Activated CD8-positive, alpha-beta T cell treated with anti-CD3 and anti-CD28 coated beads, Interleukin-2, amount 10 ng/mL, durations not matched to agents 7 days and 5 days (primary cell): ENCODE results near the gene KIAA1217. TPM values are rescaled to one million over a fixed set of nuclear protein-coding genes. Genes with fewer than 3 reads are reported as not detected.

Experiments
- ATAC-seq: fragments of 150-1000 bp; cut with Tn5 transposase; one replicate; pipeline ENCODE4 v1.10.0; 2021; ENCODE audit warnings: moderate library complexity
- CTCF ChIA-PET: fragments of 350-600 bp; sonication (Branson Sonifier 250); formaldehyde crosslinking; loops from one replicate; lab custom pipeline; 2021; ENCODE audit warnings: antibody characterized with exemption; lab: Charles Lee
- POLR2A ChIA-PET: fragments of 350-600 bp; sonication (Branson Sonifier 250); formaldehyde crosslinking; loops from one replicate; lab custom pipeline; 2021; ENCODE audit warnings: antibody characterized with exemption; lab: Charles Lee
- DNase-seq: peaks from one replicate; pipeline ENCODE4 v3.0.0-alpha.2; 2020
- H3K27ac Mint-ChIP-seq: one replicate; pipeline ENCODE4 v1.8.0; 2021; ENCODE audit warnings: mild to moderate bottlenecking, mixed read lengths
- H3K27me3 Mint-ChIP-seq: one replicate; pipeline ENCODE4 v1.8.0; 2021; ENCODE audit warnings: low read depth, mixed read lengths
- H3K36me3 Mint-ChIP-seq: one replicate; pipeline ENCODE4 v1.8.0; 2021; ENCODE audit warnings: low read depth, mixed read lengths
- H3K4me1 Mint-ChIP-seq: one replicate; pipeline ENCODE4 v1.8.0; 2021; ENCODE audit warnings: low read depth, mixed read lengths
- H3K4me3 Mint-ChIP-seq: one replicate; pipeline ENCODE4 v1.8.0; 2021; ENCODE audit warnings: mild to moderate bottlenecking, mixed read lengths
- H3K9me3 Mint-ChIP-seq: one replicate; pipeline ENCODE4 v1.8.0; 2022; ENCODE audit warnings: mixed read lengths; ENCODE audit not compliant: insufficient read depth
- total RNA-seq, 2 experiments: library from RNA; stranded (reverse); gene quantifications; one replicate each; pipeline ENCODE4 v1.2.3, GENCODE V29; 2021

The KIAA1217 gene
- total RNA-seq, 2 experiments from 2014 or later, result not detected

DNA sequence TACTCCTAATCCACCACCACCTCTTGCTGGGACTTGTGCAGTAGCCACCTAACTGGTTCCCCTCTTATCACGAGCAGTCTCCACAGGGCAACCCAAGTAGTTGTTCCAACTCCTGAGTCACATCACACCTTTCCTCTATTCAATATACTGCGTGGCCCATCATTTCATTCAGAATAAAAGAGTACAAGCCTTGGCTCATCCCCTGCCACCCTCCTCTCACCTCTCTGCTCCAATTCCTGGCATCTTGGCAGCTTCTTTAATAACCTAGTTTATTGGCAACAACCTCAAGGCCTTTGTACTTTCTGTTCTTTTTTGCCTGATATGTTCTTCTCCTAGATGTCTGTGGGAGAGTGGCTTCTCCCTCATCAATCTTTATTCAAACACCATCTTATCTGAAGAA, 199.4 kb downstream of the KIAA1217 start:
- DNase-seq (no peak), ATAC-seq (no peak)
- Mint-ChIP-seq H3K4me3 (no peak overlapping the region), H3K36me3 (no peaks in the 10 kb centered on the region), H3K4me1 (no peaks in the 10 kb centered on the region), H3K27ac (no peak overlapping the region), H3K9me3 (no peaks in the 10 kb centered on the region), H3K27me3 (no peaks in the 10 kb centered on the region)
- POLR2A ChIA-PET, result no interaction called here
- CTCF ChIA-PET, result no interaction called here

DNA sequence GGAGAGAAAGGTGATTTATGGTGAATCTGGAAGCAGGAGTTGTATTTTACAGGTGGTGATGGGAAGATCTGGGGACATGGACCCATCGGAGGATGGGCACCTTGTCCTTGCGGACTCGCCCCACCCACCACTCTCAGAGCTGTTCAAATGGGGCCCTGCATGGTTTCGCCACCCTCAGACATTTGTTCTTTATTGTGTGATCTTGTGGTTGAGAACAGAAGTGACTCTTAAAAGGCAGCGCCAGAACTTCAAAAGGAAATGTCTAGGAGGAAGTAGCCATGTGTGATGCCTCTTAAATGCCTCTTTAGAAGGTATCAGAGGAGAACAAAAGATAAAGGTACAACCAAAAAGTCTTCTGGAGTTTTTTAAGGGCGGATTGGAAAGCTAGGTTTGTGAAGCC, 205.7 kb downstream of the KIAA1217 start:
- ATAC-seq, result no peak
- H3K4me1 Mint-ChIP-seq, result no peaks in the 10 kb centered on the region
- H3K9me3 Mint-ChIP-seq, result no peaks in the 10 kb centered on the region
- peaks cover 2% of the 10 kb centered on the region for H3K27me3 Mint-ChIP-seq
- H3K36me3 Mint-ChIP-seq, result no peaks in the 10 kb centered on the region
- H3K4me3 Mint-ChIP-seq, result no peak overlapping the region
- ChIA-PET CTCF (no interaction called here), POLR2A (no interaction called here)
- no peak overlapping the region for H3K27ac Mint-ChIP-seq
- no peak for DNase-seq

DNA sequence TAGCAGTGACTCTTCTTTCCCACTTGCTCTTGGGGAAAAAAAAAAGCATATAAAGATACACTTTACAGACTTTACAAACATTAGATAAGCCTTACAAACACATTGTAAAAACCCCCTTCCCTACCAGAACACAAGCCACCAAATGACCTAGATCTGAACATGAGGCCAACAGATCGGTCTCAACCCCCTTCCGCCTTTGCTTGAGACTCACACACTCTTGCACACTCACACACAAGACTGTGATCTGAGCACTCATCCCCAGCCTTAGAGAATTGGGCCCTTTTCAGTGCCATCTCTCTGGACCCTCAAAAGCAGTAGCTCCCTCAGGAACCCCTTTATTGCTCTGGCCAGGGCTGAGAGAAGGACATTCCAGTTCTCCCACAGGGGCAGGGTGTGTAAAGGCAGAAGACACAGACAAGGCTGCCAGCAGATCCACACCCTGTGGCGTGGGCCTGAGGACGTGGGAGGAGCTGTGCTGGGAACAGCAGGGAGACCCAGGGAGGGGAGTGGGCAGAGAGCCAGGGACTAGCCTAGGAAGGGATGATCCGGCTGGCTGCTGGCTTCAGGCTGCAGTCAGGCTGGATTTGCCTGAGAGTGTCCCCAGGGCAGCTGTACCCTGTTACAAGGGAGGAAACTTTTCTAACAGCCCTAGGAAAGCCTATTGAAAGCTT, 206.7 kb downstream of the KIAA1217 start:
- no peak overlapping the region for H3K4me3 Mint-ChIP-seq
- ATAC-seq (no peak), DNase-seq (no peak)
- no peak overlapping the region for H3K27ac Mint-ChIP-seq
- ChIA-PET POLR2A (no interaction called here), CTCF (no interaction called here)
- peaks cover 2% of the 10 kb centered on the region for H3K27me3 Mint-ChIP-seq
- no peaks in the 10 kb centered on the region for H3K36me3 Mint-ChIP-seq
- no peaks in the 10 kb centered on the region for H3K4me1 Mint-ChIP-seq
- H3K9me3 Mint-ChIP-seq, result no peaks in the 10 kb centered on the region

- ChIA-PET CTCF (no interaction called here), POLR2A (no interaction called here)
- H3K4me3 Mint-ChIP-seq, result no peak overlapping the region
These were observed 207.3 kb downstream of the KIAA1217 start for GRCh38 chr10:24416248-24416647.

DNA sequence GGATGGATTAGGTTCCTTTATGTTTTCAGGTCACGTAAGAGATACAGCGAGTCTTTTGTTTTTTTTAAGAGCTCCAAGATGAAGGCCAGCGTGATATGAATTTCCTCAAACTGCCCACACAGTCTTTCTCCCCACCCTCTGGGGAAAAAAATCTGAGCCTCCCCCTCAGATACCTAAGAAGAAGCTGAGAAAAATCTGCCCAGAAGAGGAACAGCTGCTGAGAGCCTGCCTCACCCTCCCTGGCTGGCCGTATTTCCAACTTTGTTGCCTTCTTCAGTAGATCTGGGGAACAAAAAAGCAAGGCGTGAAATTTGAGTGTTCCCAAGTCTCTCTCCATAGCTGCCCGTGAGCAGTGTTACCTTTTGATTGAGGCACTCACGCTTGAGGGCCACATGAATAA, 208.1 kb downstream of the KIAA1217 start:
- ChIA-PET POLR2A (no interaction called here), CTCF (no interaction called here)
- ATAC-seq, result no peak
- no peaks in the 10 kb centered on the region for H3K4me1 Mint-ChIP-seq
- H3K27me3 Mint-ChIP-seq, result peaks cover 2% of the 10 kb centered on the region
- no peak overlapping the region for H3K27ac Mint-ChIP-seq
- no peak overlapping the region for H3K4me3 Mint-ChIP-seq
- no peaks in the 10 kb centered on the region for H3K9me3 Mint-ChIP-seq
- no peak for DNase-seq
- H3K36me3 Mint-ChIP-seq, result no peaks in the 10 kb centered on the region

More at GRCh38 chr10:24416248-24416647, 207.3 kb downstream of the KIAA1217 start:
- DNase-seq (no peak), ATAC-seq (no peak)
- no peak overlapping the region for H3K27ac Mint-ChIP-seq
- peaks cover 2% of the 10 kb centered on the region for H3K27me3 Mint-ChIP-seq
- H3K4me1 Mint-ChIP-seq, result no peaks in the 10 kb centered on the region
- no peaks in the 10 kb centered on the region for H3K36me3 Mint-ChIP-seq
- no peaks in the 10 kb centered on the region for H3K9me3 Mint-ChIP-seq

- ChIA-PET CTCF (no interaction called here), POLR2A (no interaction called here)
- Mint-ChIP-seq H3K4me3 (no peak overlapping the region), H3K9me3 (no peaks in the 10 kb centered on the region), H3K27me3 (peaks cover 2% of the 10 kb centered on the region), H3K36me3 (no peaks in the 10 kb centered on the region), H3K27ac (no peak overlapping the region), H3K4me1 (no peaks in the 10 kb centered on the region)
- DNase-seq (no peak), ATAC-seq (no peak)
These were observed 209.6 kb downstream of the KIAA1217 start for GRCh38 chr10:24418532-24418931.

- no peaks in the 10 kb centered on the region for H3K4me1 Mint-ChIP-seq
- H3K9me3 Mint-ChIP-seq, result no peaks in the 10 kb centered on the region
- H3K4me3 Mint-ChIP-seq, result no peak overlapping the region
- no peaks in the 10 kb centered on the region for H3K36me3 Mint-ChIP-seq
- ATAC-seq, result no peak
- no peak for DNase-seq
- no peak overlapping the region for H3K27ac Mint-ChIP-seq
- ChIA-PET CTCF (no interaction called here), POLR2A (no interaction called here)
- peaks cover 2% of the 10 kb centered on the region for H3K27me3 Mint-ChIP-seq
These were observed 210.1 kb downstream of the KIAA1217 start for GRCh38 chr10:24419066-24419465.

DNA sequence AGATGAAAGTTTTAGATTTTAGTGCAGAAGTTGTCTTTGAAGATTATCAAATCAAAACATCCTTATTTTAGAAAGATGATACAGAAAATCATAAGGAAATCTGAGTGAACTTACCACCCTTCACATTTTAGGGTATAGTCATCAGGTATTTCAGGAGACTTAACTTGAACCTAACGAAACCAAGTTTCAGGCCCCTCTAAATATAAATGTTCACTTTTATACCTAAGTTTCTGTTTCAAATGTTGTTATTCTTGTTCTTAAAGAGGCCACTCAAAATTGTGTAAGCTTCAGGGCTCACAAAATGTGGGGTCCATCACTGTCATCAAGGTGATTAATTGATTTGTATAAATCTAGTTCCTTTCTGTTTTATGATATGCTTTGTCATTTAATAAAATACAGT, 216.2 kb downstream of the KIAA1217 start:
- ChIA-PET POLR2A (no interaction called here), CTCF (no interaction called here)
- DNase-seq (no peak), ATAC-seq (no peak)
- H3K4me1 Mint-ChIP-seq, result no peaks in the 10 kb centered on the region
- no peaks in the 10 kb centered on the region for H3K9me3 Mint-ChIP-seq
- H3K27me3 Mint-ChIP-seq, result no peaks in the 10 kb centered on the region
- no peak overlapping the region for H3K27ac Mint-ChIP-seq
- no peaks in the 10 kb centered on the region for H3K36me3 Mint-ChIP-seq
- H3K4me3 Mint-ChIP-seq, result no peak overlapping the region

DNA sequence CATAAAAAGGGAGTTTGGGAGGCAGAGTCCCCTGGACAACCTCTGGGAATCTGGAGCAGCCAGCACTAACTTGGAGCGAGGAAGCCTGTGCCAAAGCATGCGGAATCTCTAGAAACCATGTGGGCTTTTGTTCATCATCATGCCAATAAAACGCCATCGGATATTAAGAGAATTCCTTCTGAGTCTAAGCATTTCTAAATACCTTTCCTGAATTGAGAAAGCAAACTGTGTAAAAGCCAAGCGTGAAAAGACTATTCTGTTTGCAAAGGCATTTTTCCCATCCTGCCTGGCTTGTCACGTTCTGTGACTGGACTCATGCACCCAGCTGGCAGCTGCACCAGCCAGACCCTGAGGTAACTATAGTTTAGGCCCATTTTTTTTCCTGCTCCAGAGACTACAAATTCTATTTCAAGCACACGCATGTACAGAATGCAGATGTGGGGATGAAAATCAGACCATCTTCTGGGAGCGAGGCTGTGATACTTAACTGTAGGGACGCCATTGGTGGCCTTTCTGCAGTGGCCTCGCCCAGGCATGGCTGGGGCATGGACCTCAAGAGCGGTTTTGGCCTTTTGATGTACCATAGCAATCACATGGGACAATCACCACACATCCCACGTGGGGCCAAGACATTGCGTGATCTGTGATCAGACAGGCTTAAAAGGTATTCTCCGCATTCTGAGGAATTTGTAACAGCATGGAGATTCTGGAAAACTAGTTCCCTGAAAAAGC, 218.9 kb downstream of the KIAA1217 start:
- Mint-ChIP-seq H3K36me3 (no peaks in the 10 kb centered on the region), H3K27ac (no peak overlapping the region), H3K4me1 (no peaks in the 10 kb centered on the region), H3K27me3 (no peaks in the 10 kb centered on the region), H3K4me3 (no peak overlapping the region), H3K9me3 (no peaks in the 10 kb centered on the region)
- ChIA-PET POLR2A (no interaction called here), CTCF (interaction anchor here (0.9 kb wide), 1 partner anchor 77 kb away, joined by 3 read pairs; no protein-coding TSS in a partner anchor)
- DNase-seq (no peak), ATAC-seq (no peak)

GRCh38 chr10:24428410-24428782, 219.5 kb downstream of the KIAA1217 start:
- ATAC-seq (no peak), DNase-seq (no peak)
- Mint-ChIP-seq H3K9me3 (peaks cover 3% of the 10 kb centered on the region), H3K27me3 (no peaks in the 10 kb centered on the region), H3K4me3 (no peak overlapping the region), H3K4me1 (no peaks in the 10 kb centered on the region), H3K36me3 (no peaks in the 10 kb centered on the region), H3K27ac (no peak overlapping the region)
- ChIA-PET CTCF (no interaction called here), POLR2A (no interaction called here)

GRCh38 chr10:24430591-24430990, 221.7 kb downstream of the KIAA1217 start:
- POLR2A ChIA-PET, result no interaction called here
- H3K4me1 Mint-ChIP-seq, result no peaks in the 10 kb centered on the region

GRCh38 chr10:24432478-24433416, 223.8 kb downstream of the KIAA1217 start:
- Mint-ChIP-seq H3K9me3 (peaks cover 6% of the 10 kb centered on the region), H3K36me3 (no peaks in the 10 kb centered on the region), H3K27ac (no peak overlapping the region), H3K4me3 (no peak overlapping the region), H3K27me3 (no peaks in the 10 kb centered on the region), H3K4me1 (no peaks in the 10 kb centered on the region)
- CTCF ChIA-PET, result no interaction called here
- ATAC-seq (no peak), DNase-seq (no peak)
- POLR2A ChIA-PET, result no interaction called here

More at GRCh38 chr10:24430591-24430990, 221.7 kb downstream of the KIAA1217 start:
- Mint-ChIP-seq H3K27ac (no peak overlapping the region), H3K36me3 (no peaks in the 10 kb centered on the region), H3K4me3 (no peak overlapping the region), H3K27me3 (no peaks in the 10 kb centered on the region), H3K9me3 (peaks cover 6% of the 10 kb centered on the region)
- DNase-seq (no peak), ATAC-seq (no peak)
- CTCF ChIA-PET, result no interaction called here
